Stimulated activated CD4-positive, alpha-beta T cell treated with anti-CD3 and anti-CD28 coated beads, TNF-alpha, amount 100 ng/mL, for 1 hour (primary cell): ENCODE measurements around the gene MARCHF3.
"Not testable (repeated sequence)": the region's sequence is repeated elsewhere in the genome, so short reads cannot be mapped to it uniquely, and the experiment has no call there.

Experiments used
- DNase-seq, 3 donors: peaks; one replicate each; pipeline ENCODE4 v3.0.0-alpha.2; 2020; ENCODE audit warnings: low read depth in 3 of 3, low spot score in 1 of 3

Gene MARCHF3

DNA sequence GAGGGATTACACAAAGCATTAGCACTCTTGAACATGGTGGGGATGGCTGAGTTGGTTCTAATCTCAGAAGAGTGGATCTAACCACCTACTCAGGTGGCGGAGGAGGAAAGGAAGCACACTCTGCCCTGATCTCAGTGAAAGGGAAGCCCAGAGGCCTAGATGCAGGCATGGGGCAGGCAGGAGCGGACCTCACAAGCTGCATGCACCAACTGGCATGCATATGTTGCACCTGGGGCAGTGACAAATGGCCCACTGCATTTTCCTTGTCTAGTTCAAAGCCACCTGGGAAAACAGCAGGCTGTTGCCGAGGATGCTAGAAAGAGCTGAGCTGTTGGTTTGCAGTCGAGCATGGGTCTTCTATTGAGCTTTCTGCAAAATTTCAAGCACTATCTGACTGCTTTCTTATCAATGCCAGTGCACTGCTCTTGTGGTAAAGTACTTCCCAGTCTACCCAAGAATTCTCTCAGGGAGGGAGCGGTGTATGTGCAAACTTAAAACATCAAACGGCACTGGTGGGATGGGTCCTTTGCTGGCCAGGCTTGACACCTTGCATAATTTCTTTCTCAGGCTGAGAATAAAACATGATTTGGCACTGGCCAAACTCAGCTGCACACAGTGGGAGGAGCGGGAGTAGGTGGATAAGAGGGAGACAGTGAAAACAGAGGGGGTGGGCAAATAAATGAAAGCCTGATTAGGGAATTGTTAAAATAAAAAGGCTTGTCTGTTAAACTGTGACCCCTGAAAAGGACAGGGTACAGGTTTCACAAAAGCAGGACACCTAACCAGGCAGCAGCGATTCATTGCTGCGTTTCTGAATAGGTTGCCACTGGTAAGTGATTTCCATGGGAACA, 108.9 kb downstream of the MARCHF3 start:
- no peak for DNase-seq

DNA sequence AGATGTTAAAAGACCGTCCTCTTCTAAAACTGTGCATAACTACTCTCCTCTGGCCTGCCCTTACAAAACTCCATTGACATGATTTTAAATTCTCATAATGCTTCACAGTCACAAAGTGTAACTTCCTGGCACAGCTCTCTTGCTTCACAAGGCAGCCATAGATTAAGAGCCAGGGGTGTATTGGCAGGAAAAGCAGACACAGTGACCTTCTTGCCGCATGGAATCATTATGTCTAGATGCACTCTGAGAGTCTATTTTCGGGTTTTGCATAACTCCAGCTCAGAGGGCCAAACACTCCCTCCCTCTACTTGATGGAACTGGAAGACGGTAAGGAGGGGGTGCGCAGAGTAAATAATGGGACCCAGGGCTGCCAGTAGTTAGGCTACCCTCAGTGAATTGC, 110.1 kb downstream of the MARCHF3 start:
- DNase-seq: no peak

DNA sequence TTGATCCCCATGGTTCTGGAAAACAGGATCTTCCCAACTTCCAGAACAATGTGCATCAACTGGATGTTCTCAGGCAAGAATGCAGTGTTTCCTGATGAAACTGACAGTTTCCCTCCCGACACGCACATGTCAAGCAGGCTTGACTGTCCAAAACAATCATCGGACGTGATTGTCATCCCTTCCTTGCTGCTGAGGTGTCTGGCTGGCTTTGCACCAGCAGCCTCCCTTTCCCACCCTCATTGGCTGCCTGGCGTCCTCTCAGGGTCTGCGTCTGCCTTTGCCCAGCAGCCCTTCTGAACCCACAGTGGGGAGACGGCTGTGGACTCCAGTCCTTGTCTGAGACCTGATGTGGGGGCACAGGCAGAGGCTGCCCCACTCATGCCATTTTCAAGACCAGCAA, 110.8 kb downstream of the MARCHF3 start:
- no peak for DNase-seq

DNA sequence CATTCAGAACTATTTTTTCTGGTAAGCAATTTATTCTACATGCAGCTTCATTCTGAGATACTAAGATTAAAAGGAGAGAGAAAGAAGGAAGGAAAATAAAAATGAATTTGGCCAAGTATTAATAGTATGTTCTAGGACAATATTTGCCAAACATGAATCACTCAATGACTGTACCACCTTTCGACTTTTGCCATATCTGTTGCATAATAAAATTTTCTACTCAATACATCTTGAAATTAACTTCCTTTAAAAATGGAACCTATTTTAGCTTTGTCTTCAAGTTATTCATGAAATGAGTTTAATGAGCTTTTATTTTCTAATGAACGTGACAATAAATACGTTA, 111.8 kb downstream of the MARCHF3 start:
- no peak for DNase-seq

DNA sequence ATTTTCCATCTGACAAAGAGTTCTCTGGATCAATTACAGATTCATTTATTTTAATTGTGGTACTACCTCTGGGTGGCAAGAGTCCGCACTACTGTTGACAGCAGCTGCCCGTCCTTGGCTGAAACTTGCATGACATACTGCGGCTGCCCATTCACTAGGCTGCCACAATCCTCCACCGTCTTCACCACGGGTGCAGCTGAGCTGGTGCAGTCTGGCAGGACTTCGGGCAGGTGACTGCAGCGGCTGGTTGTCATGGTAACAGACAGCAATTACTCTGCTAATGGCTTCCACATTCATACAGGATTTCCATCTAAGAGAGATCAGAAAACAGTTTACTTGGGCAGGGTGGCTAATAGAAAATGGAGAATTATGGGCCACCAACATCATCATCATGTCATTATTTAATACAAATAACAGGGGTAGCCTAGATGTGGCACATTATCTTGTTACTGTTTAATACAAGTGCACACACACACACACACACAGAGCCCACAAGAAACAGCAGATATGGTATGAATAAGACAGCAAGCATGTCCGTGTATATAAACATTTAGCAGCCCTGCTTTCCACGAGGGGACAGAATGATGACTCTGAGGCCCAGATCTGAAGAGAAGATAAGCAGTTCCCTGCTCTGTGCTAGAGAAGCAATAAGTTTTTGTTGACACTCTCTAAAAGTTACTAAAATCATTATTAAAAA, 112.3 kb downstream of the MARCHF3 start:
- DNase-seq: no peak

DNA sequence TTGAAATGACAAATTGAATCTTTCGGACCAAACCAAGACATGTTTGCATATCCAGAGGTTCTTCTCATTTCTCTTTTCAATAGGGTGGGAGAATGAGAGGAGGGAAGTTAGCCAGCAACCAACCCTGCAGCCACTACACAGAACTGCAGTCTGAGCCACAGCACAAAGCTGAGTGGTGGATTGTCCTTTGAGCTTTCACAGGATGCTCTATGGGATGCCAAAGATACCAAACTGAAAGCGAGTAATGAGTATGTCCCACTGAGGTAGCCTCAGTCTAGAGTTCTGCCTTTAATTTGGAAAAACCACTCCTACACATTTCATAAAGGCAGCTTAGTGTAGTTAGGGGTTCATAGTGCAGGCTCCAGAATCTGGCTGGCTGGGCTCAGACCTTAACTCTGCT, 114.9 kb downstream of the MARCHF3 start:
- no peak for DNase-seq

DNA sequence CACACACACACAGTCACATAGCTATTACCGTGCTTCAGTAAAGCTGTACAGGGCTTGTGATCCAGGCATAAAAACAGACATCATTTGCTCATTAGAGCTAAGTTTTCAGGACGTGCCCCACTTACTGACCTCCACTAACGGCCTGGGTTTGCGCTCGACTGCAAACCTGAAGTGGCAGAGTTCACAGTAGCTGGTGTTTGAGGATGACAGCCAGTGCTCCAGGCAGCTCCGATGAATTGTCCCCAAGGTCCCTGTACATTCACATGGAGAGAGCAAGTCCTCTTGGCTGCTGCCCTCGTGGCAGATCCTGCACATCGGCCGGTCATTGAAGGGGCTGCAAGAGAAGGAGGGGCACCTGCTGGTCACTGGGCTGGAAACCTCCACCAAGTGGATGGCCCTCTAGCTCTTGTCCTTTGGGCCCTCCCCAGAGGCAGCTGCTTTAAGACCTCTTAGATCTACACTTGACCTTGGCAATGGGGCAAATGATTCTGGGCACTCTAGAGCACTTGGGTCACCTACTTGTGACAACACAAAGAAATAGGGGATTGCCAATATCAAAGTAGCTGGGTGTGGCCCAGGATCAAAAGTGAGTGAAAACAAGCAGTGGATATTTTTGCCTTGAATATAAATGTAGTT, 115.4 kb downstream of the MARCHF3 start:
- no peak for DNase-seq

DNA sequence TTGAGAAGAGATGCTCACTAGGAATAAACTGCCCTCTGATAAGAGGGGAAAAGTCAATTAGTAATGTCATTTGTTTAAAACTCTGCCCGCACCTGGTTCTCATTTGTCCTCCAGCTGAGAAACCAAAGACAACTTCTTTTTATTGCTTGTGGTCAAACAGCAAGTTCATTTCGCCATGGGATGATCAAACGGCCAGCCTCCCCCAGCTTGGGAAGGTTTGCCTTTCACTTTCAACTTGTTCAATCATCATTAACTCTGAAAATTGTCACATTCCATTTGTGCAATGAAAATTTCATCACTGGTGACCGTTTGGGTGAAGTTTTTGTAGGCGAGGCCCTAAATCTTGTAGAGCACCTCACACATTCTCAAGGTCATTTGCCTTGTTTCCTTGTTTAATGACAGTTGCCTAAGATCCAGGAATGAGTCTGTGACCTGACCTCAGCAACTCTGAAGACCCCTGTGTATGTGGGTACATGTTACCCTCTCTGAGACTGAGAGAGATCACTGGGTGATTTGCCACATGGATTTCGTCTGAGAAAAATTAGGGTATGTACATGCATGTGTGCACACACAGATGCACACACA, 117.7 kb downstream of the MARCHF3 start:
- no peak for DNase-seq

DNA sequence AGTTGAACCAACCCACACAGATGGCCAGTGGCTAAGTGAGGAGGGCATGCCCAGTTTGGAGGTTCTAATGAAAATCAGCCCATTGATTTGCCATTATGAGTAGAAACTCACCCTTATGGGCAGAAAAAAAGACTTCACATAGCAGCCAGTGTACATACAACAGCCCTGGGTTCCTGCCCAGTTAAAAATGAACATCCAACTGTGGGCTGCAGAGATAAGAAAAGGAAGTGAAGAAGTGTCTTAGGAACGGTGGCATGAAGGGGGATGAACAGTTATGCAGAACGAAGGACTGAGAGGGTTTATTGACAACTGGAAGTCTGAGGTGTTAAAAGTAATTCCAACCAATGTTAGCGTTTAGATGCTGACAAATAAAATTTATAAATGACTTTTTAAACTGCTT, 118.4 kb downstream of the MARCHF3 start:
- DNase-seq: no peak

DNA sequence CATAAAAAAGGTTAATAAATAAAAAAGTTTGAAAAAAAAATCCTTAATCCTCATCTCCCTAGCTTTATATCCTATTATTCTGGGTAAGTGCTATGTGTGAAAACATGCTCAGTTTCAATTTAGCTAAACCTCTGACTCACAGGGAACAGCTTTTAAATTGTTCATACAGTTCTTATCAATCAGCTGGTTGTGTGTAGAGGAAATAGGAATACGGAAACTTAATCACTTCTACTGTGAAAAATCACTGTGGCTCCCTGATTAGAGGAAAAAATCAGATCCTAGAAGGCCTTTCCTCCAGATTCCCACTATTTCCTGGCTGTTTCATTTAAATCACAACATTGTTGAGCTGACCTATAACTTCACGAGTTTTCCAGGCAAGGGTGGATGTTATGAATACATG, 120.5 kb downstream of the MARCHF3 start:
- no peak for DNase-seq

DNA sequence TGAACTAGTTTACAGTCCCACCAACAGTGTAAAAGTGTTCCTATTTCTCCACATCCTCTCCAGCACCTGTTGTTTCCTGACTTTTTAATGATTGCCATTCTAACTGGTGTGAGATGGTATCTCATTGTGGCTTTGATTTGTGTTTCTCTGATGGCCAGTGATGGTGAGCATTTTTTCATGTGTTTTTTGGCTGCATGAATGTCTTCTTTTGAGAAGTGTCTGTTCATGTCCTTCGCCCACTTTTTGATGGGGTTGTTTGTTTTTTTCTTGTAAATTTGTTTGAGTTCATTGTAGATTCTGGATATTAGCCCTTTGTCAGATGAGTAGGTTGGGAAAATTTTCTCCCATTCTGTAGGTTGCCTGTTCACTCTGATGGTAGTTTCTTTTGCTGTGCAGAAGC, 126.0 kb downstream of the MARCHF3 start:
- DNase-seq: not testable (repeated sequence)

DNA sequence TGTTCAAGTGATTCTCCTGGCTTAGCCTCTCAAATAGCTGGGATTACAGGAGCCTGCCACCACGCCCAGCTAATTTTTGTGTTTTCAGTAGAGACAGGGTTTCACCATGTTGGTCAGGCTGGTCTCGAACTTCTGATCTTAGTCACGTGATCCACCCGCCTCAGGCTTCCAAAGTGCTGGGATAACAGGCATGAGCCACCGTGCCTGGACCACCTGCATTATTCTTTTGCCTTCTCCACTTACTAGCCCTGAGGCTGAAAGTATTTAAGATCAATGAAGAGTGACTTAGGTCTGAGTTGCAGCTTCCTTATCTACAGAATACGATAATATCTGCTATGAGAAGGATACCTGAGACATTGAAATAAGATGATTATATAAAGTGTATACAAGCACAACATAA, 129.6 kb downstream of the MARCHF3 start:
- no peak for DNase-seq

DNA sequence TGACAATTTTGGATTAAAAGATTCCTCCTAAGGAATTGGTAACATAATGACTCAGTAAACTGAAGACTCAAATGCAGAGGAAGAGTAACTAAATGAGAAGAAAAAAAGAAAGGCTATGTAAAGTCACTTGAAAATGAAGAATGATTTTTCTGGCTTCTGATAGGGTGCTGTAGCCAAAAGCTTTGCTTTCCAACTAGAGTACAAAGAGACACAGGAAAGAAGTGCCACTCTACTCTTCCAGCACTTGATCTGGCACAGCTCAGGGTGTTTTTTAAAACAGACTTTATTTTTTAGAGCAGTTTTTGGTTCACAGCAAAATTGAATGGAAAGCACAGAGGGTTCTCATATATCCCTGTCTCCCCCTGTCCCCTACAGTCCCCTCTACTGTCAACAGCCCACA, 130.9 kb downstream of the MARCHF3 start:
- DNase-seq: no peak

DNA sequence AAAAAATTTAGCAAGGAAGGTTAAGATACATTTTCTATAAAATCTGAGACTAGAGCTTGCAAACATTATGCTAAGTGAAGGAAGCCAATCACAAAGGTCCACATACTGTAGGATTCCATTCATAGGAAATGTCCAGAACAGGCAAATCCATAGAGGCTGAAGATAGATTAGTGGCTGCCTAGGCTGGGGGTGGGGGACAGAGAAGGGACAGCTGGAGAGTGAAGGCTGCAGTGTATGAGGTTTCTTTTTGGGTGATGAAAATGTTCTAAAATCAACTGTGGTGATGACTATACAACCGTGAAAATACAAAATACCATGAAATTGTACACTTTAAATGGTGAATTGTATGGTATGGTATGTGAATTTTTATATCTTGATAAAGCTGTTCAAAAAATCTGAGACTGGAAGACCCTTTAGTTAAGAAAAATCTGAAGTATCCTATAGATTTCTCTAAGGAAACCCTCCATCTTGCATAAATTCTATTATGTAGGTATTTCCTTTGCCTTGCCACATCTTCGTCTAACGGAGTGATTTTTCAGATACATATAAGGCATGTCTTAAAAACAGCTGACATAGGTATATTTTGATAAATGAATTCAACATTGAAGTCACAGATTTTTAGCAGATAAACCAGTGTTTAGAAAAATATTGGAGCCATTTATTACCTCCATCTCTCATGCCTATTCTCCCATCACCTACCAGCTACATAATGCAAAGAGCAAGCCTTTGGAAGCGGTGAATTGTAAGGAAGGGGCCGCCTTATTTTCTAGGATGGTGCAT, 132.3 kb downstream of the MARCHF3 start:
- DNase-seq: no peak

DNA sequence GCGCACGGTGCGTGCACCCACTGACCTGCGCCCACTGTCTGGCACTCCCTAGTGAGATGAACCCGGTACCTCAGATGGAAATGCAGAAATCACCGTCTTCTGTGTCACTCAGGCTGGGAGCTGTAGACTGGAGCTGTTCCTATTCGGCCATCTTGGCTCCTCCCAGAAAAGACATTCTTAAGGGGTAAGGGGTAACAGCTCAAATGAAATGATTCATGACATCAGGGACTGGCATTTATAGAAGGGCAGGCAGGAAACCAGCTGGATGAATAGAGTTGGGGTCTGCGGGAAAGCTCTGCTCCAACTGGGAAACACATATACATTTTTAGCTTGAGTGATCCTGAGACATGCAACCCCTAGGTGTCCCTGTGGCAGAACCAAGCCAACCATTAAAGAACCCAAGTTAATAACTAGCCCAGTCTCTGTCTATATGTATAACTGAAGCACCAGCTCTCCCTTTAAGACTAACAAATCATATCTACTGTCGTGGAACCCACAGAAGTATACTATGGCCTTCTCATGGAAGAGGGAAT, 134.1 kb downstream of the MARCHF3 start:
- DNase-seq: no peak

DNA sequence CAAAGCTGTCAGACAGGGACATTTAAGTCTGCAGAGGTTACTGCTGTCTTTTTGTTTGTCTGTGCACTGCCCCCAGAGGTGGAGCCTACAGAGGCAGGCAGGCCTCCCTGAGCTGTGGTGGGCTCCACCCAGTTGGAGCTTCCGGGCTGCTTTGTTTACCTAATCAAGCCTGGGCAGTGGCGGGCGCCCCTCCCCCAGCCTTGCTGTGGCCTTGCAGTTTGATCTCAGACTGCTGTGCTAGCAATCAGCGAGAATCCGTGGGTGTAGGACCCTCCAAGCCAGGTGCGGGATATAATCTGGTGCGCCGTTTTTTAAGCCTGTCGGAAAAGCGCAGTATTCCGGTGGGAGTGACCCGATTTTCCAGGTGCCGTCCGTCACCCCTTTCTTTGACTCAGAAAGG, 134.6 kb downstream of the MARCHF3 start:
- not testable (repeated sequence) for DNase-seq

DNA sequence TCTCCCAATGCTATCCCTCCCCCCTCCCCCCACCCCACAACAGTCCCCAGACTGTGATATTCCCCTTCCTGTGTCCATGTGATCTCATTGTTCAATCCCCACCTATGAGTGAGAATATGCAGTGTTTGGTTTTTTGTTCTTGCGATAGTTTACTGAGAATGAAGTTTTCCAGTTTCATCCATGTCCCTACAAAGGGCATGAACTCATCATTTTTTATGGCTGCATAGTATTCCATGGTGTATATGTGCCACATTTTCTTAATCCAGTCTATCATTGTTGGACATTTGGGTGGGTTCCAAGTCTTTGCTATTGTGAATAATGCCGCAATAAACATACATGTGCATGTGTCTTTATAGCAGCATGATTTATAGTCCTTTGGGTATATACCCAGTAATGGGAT, 139.9 kb downstream of the MARCHF3 start:
- not testable (repeated sequence) for DNase-seq

DNA sequence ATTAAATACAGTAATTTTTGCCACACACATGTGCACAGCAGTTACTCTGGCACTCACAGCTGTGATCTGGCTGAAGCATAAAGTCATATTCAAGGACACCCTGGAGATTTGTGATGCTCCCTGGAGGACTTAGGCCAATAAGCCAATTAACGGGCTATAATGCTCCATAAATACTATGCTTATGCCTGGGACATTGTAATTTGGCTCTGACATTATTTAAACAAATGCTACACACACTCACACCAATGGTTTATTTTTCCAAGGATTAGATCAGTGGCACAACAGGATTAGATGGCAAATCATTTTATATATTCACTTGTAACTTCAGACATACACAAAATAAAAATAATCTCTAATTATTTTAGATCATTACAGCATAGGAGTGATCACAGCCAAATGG, 142.2 kb downstream of the MARCHF3 start:
- no peak for DNase-seq

DNA sequence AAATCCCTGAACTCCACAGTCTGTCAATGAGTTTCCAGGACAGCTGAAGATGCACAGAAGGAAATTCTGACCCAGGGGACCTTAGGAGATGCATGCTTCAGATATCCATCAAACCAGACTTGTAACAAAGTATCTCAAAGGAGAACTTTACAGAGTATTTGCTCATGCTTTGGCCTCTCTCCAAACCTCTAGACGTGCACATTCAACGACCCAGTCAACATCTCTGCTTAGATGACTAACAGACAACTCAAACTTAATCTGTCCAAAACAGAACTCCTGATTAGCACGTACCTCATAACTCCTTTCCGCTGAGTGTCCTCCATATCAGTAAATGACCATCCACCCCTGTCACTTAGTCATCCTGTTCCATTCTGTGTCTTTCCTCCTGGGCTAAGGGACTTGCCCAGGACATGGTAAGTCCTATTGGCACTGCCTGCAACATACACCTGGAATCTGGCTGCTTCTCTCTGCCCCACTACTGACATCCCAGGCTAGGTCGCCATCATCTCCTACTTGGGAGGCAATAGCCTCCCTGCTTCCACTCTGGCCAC, 146.0 kb downstream of the MARCHF3 start:
- no peak for DNase-seq

DNA sequence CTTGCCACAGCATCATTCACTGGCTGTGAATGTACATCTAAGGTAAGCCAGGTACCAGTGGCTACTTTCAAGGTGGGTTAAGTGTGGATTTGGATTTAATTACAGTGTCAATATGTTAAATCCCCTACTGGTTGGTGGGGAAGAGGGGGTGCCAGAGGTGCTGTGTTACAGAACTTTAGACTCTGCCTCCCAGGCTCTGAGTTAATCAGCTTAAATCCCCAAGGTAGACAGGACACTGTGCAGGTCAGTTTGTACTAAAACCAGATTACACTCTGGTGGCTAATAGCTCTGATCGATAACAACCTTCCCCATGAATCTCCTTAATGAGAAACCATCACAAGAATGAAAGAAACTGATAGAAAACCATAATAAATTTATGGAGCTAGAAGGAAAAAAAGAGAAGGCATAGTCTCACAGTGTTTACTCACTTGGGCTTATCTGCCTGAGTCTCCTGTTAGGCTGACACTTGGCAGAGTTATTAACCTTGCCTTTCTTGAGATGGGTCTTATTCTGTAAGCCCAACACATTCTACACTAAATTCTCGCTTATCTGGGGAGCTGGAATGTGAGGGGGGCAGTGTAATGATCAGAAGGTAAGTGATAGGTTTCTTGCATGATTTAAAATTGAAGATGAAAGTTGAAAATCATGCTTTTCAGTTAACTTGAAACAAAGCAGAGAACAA, 146.7 kb downstream of the MARCHF3 start:
- no peak for DNase-seq
